ENCODE results near the gene CNN1.

Gene CNN1

GRCh38 chr19:11538232-11539036 lies at the start of gene CNN1:
TSS of gene CNN1 (plus strand) at chr19:11538851. CDS start at chr19:11538928, 77 bp downstream.
- DNase-seq: no peak

DNA sequence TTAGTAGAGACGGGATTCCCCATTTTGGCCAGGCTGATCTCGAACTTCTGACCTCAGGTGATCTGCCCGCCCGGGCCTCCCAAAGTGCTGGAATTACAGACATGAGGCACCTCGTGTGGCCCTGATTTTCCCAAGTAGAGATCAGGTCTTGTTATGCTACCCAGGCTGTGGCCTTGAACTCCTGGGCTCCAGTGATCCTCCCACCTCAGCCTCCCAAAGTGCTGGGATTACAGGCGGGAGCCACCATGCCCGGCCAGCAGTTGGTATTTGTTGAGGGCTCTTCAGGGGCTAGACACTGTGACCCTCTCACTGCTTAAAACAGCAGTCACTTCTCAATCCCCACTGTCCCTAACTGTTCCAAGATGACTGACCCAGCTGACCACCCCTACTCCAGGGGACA lies 49.3 kb upstream of the CNN1 start:
- no peak for DNase-seq

DNA sequence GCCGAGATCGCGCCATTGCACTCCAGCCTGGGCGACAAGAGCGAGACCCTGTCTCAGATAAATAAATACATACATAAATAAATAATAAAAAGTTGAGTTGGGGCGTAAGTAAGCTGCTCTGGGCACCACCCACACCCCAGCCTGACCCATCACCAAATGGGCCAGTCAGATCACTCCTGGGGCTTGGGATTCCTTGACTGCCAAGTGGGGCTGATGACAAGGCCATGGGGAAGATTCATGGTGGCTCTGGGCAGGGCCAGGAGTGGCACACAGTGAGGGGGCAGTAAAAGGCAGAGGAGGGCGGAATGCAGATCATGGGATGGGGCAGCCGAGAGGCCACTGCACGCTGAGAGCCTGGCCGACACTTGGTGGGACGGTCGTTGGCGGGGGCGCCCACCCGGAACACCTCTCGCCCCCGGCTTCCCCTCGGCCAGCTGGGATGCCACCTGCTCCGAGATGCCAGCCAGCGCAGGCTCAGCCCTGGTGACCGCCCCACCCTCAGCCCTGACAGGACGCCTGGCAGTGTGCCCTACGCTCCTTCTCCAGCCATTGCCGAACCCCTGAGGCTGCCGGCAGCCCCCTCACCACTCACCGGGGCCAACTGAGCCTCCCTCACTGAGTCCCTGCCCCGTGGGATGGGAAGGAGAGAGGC lies 43.9 kb upstream of the CNN1 start:
- no peak for DNase-seq

GRCh38 chr19:11495481-11495880 lies 43.2 kb upstream of the CNN1 start:
- no peak for DNase-seq

- no peak for DNase-seq
Measured at GRCh38 chr19:11495885-11496284, 42.8 kb upstream of the CNN1 start.

- DNase-seq: no peak
Measured at GRCh38 chr19:11496391-11497163, 42.1 kb upstream of the CNN1 start.

- DNase-seq: no peak
Measured at GRCh38 chr19:11499220-11499726, 39.4 kb upstream of the CNN1 start.

GRCh38 chr19:11499890-11500420 lies 38.7 kb upstream of the CNN1 start:
- no peak for DNase-seq

- no peak for DNase-seq
Measured at GRCh38 chr19:11504502-11505031, 34.1 kb upstream of the CNN1 start.

GRCh38 chr19:11505032-11505503 lies 33.6 kb upstream of the CNN1 start:
- no peak for DNase-seq

GRCh38 chr19:11505504-11506100 lies 33.0 kb upstream of the CNN1 start, which contains the start of gene ZNF653:
TSS of gene ZNF653 (minus strand) at chr19:11505839. CDS start at chr19:11505786, 53 bp downstream.
- peak; percentile 59 for DNase-seq

DNA sequence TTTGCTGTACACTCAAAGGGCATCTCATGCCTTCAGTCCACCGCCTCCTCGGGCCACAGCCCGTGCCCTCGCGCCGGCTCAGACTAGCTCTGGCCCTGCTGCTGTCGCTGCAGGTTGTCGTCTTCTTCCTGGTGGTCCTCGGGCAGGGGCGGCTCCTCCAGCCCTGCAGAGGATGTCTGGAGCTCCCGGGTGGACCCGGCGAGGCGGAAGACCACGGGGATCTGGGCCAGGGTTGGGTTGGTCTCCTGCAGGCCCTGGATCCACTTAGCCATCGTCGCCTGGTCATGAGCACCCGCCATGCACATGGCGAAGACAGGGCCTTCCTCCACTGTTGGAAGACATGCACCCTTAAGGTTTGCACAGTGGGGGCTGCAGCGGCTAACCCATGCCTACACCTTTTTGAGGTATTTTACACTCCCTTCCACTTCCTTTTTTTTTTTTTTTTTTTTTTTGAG lies 32.5 kb upstream of the CNN1 start:
- DNase-seq: no peak

DNA sequence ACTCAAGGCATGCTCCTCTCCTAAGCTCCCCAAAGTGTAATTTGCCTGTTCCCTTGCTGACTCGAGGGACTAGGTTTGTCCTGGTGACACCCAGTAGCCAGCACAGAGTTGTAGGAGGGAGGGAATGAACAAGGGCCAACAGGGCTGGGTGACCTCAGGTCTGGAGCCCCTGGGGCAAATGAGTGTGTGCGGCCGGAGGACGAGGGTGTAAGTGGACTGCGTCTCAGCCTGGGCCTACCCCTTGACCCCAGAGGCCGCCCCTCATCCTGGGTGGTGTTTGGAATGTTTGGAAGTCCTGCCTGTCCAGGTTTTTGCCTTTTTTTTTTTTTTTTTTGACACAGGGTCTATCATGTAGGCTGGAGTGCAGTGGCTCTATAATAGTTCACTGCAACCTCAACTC lies 31.7 kb upstream of the CNN1 start:
- no peak for DNase-seq

DNA sequence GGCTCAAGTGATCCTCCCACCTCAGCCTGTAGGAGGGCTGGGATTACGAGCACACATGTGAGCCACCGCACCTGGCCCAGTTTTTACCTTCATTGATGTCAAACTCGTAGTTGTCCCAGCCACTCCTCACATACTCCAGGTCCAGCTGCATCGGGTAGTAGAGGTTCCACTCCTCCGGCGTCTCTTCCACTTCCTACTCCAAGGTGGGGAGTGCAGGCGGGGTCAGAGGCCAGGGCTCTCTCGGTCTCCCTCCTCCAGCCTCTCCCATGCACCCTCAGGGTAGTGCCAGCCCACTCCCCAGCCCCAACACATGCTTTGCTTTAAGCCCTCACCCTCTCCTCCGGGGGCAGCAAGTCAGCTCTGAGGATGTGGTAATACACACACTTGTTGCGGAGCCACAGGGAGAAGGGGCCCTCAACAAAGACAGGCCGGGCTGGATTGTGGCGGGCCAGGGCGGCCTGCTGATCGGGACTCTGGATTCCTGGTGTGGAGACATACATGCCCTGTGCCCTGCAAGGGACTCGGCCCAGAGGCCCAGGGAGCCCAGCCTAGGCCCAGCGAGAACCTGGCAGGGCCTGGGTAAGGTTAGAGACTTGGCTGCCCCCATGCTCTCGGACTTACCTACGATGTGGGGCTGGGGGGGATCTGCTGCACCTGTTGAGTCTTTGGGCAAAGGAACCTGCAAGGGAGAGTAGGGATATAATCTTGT lies 31.1 kb upstream of the CNN1 start:
- DNase-seq: no peak

DNA sequence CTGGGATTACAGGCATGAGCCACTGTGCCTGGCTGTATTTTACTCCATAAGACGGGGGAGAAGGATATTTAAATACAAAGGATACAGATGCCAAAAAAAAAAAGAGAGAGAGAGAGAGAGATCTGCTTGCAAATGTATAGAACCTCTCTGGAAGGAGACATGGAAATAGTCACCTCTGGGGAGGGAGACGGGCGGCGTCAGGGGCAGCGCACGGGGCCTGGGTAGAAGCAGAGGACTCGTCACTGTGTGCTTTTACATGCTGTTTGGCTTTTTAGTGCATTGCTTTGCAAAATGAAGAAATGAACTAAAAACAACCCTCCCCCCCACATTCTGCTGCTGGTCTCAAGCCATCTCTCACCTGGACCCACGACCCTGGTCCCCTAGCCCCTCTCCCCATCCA lies 28.2 kb upstream of the CNN1 start:
- DNase-seq: no peak

GRCh38 chr19:11513946-11514345 lies 24.7 kb upstream of the CNN1 start:
- DNase-seq: no peak

DNA sequence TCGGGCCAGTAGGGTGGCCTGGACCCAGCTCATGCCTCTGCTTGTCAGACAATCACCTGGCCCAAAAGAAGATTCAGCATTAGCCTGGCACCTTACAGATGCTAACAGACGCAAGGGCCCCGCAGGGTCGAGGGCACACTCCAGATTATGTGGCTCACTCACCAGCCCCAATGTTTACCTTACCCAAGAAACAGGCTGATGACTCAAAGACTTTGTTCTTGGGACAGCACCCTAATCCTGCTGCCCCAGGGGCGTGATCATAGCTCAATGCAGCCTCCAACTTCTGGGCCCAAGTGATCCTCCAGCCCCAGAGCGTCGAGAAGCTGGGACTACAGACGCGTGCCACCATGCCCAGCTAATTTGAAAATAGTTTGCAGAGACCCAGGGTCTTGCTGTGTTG lies 19.5 kb upstream of the CNN1 start:
- no peak for DNase-seq

- DNase-seq: peak; percentile 78
Measured at GRCh38 chr19:11528551-11529341, 9.9 kb upstream of the CNN1 start, which contains the start of gene ECSIT. TSS of gene ECSIT (minus strand) at chr19:11529134. CDS start at chr19:11519170, 9,964 bp downstream.

GRCh38 chr19:11530432-11530831 lies 8.2 kb upstream of the CNN1 start:
- DNase-seq: no peak

- no peak for DNase-seq
Measured at GRCh38 chr19:11534538-11534937, 4.1 kb upstream of the CNN1 start.

Data from cortex of kidney (tissue), 1 donor.